Aorta (tissue), 5 donors: Measurements from ENCODE around the gene TPCN1. TPM values are rescaled to one million over a fixed set of nuclear protein-coding genes. Genes with fewer than 3 reads are reported as not detected.
A peak's percentile ranks its signal among the peaks of the same experiment; 100 is the strongest.

Experiments
- ATAC-seq: fragments of 200-7000 bp; cut with Tn5 transposase; one replicate; pipeline ENCODE4 v1.9.1; 2022; ENCODE audit warnings: moderate library complexity; ENCODE audit not compliant: low FRiP score
- DNase-seq, 2 donors: peaks; one replicate each; pipeline ENCODE4 v3.0.0-alpha.2; 2020
- H3K27ac ChIP-seq, 2 donors: one replicate each; pipeline ENCODE4 v1.5.1; 2013; ENCODE audit warnings: low read length in 2 of 2, mild to moderate bottlenecking in 2 of 2, moderate library complexity in 2 of 2, control low read depth in 1 of 2, inconsistent platforms in 1 of 2, low read depth in 1 of 2
- H3K27me3 ChIP-seq, 2 donors: one replicate each; pipeline ENCODE4 v1.6.1; 2013; ENCODE audit warnings: control low read depth in 1 of 2, low read length in 1 of 2, mild to moderate bottlenecking in 1 of 2, moderate library complexity in 1 of 2; ENCODE audit not compliant: insufficient read depth in 2 of 2, control insufficient read depth in 1 of 2
- H3K36me3 ChIP-seq, 2 donors: one replicate each; pipeline ENCODE4 v1.6.1; 2013; ENCODE audit warnings: control low read depth in 1 of 2, low read length in 1 of 2, mild to moderate bottlenecking in 1 of 2; ENCODE audit not compliant: insufficient read depth in 2 of 2, control insufficient read depth in 1 of 2
- H3K4me1 ChIP-seq, 2 donors: one replicate each; pipeline ENCODE4 v1.6.1; 2013; ENCODE audit warnings: low read length in 2 of 2, control low read depth in 1 of 2, mild to moderate bottlenecking in 1 of 2, moderate library complexity in 1 of 2; ENCODE audit not compliant: insufficient read depth in 2 of 2, control insufficient read depth in 1 of 2
- H3K4me3 ChIP-seq, 2 donors: one replicate each; pipeline ENCODE4 v1.5.1; 2013; ENCODE audit warnings: low read length in 2 of 2, control low read depth in 1 of 2, mild to moderate bottlenecking in 1 of 2
- H3K9me3 ChIP-seq: one replicate; pipeline ENCODE4 v1.6.1; 2013; ENCODE audit warnings: mild to moderate bottlenecking, low read length; ENCODE audit not compliant: control insufficient read depth
- WGBS, 2 donors: extraction: QIAGEN DNeasy Blood & Tissue Kit; methylation state at CpG; one replicate each; pipeline ENCODE4 v1.1.7; 2013; 5-methylcytosine and 5-hydroxymethylcytosine counted together
- intact Hi-C, 2 donors: fragments of 100-400 bp; cut with DNase I; formaldehyde crosslinking; loops; one replicate each; pipeline versions ENCODE4 v1.14.2 to v1.15.0; 2022
- polyA plus RNA-seq, 2 donors: library from polyadenylated mRNA; stranded (reverse); fragments of 200-250 nt; gene quantifications; one replicate each; pipeline ENCODE4 v1.2.3, GENCODE V29; 2013
- total RNA-seq, 2 donors: library from RNA; stranded (reverse); fragmentation: NEBNext Ultra II Directional; extraction: Animal tissue kit (Norgen Biotek cat#: 25700); gene quantifications; one replicate each; pipeline ENCODE4 v1.2.1, GENCODE V29; 2021
- donor health status: healthy with polysubstance abuse.
- donor health status: Bipolar disorder and iron deficiency.
- donor health status: DM: no; HTN: no; CAD: no.
- donor health status: DM: no; HTN: no; CAD: no.
- donor health status: DM: yes; HTN: yes; CAD: no.

TPCN1 gene
- total and polyA plus RNA-seq, 4 donors = 21.4 to 128 (median 87.2) TPM

DNA sequence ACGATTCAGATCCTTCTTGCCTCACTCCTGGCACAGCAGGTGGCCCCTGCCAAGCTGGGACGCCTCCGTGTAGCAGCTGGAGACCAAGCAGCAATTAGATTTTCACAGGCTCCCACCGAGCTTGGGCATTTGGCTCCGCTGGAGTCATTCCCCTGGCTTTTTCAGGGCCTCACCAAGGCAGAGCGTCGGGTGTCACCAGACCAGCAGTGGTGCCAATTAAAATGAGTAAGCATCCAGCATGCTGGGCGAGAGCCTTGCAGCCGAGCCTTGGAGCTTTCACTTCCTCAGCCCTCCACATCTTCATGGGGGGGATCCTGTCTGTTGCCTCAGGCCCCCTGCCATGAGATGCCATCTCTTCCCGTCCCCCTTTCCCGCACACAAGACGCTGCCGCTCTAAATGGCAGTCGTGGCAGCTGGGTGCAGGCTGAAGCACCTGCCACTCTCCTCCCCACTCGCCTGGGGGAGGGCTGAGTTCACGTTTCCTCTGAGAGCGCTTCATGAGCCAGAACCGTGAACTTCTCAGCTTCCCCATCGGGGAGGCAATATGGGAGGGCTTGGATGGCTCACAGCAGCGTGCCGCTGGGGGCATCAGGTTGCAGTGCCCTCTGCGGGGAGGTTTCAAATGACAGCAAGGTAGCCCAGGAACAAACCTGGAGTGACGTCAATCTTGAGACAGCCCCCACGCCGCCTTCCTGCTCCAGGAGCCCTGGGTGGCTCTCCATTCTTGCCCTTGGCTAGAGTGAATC lies 11.7 kb downstream of the TPCN1 start:
- H3K9me3 ChIP-seq = no peaks in the 10 kb centered on the region
- H3K27me3 ChIP-seq = no peaks in the 10 kb centered on the region
- DNase-seq (peak; percentile 86 to 89), ATAC-seq (peak; percentile 79)
- WGBS, 2 donors = 9 to 11% methylated on average over 25 of the region's 25 CpGs
- peaks cover 5 to 12% of the 10 kb centered on the region in 2 donors for H3K4me1 ChIP-seq
- intact Hi-C loops = no loop called here
- H3K36me3 ChIP-seq = no peaks in the 10 kb centered on the region
- H3K4me3 ChIP-seq = no peak overlapping the region
- H3K27ac ChIP-seq = peak overlapping the region; percentile 72 to 93

- Histone ChIP-seq H3K36me3 (no peaks in the 10 kb centered on the region), H3K4me1 (peaks cover 5 to 18% of the 10 kb centered on the region in 2 donors), H3K9me3 (no peaks in the 10 kb centered on the region), H3K27ac (peak overlapping the region in 1 of 2 donors; percentile 12), H3K4me3 (no peak overlapping the region), H3K27me3 (no peaks in the 10 kb centered on the region)
- intact Hi-C loops = no loop called here
- ATAC-seq (no peak), DNase-seq (peak in 1 of 2 donors; percentile 12)
- 92 to 96% methylated on average over 4 of the region's 4 CpGs for WGBS, 2 donors
Observed at GRCh38 chr12:113233967-113234366, 12.7 kb downstream of the TPCN1 start.

- DNase-seq = peak in 1 of 2 donors; percentile 16
- Histone ChIP-seq H3K27me3 (no peaks in the 10 kb centered on the region), H3K4me1 (peaks cover 5 to 18% of the 10 kb centered on the region in 2 donors), H3K9me3 (no peaks in the 10 kb centered on the region), H3K36me3 (no peaks in the 10 kb centered on the region), H3K27ac (peak overlapping the region in 1 of 2 donors; percentile 12), H3K4me3 (no peak overlapping the region)
- 90 to 91% methylated on average over 4 of the region's 4 CpGs for WGBS, 2 donors
- intact Hi-C loops = no loop called here
- no peak for ATAC-seq
Observed at GRCh38 chr12:113234483-113234882, 13.2 kb downstream of the TPCN1 start.

DNA sequence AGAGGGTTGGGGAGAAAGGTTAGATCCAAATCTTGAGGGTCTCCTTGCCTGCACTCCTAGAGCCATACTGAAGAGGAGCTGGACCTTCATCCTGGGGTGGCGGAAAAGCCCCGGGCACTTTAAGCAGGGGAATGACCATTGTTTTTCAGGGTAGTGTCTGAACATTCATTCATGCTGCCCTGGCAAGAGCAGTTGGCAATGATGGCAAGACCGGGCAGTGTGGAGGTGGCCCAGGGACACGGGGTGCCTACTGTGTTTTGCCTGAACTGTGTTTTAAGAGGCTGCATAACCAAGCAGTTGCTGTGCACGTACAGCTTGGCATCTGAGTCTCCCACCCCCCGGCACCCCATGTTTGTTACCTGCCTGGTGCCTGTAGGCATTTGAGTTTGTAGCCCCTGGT lies 14.7 kb downstream of the TPCN1 start:
- H3K4me3 ChIP-seq = no peak overlapping the region
- H3K27ac ChIP-seq = peak overlapping the region in 1 of 2 donors; percentile 49
- WGBS, 2 donors = 16 to 22% methylated on average over 6 of the region's 6 CpGs
- H3K36me3 ChIP-seq = no peaks in the 10 kb centered on the region
- intact Hi-C loops = no loop called here
- no peaks in the 10 kb centered on the region for H3K9me3 ChIP-seq
- H3K4me1 ChIP-seq = peaks cover 5 to 18% of the 10 kb centered on the region in 2 donors
- DNase-seq = peak in 1 of 2 donors; percentile 69
- H3K27me3 ChIP-seq = no peaks in the 10 kb centered on the region
- ATAC-seq = no peak

- H3K36me3 ChIP-seq = no peaks in the 10 kb centered on the region
- peaks cover 7 to 18% of the 10 kb centered on the region in 2 donors for H3K4me1 ChIP-seq
- no peaks in the 10 kb centered on the region for H3K27me3 ChIP-seq
- no peaks in the 10 kb centered on the region for H3K9me3 ChIP-seq
- no peak overlapping the region for H3K4me3 ChIP-seq
- peak overlapping the region in 1 of 2 donors; percentile 49 for H3K27ac ChIP-seq
- 68 to 70% methylated on average over 5 of the region's 5 CpGs for WGBS, 2 donors
- intact Hi-C loops = no loop called here
- DNase-seq = peak; percentile 35 to 60
- no peak for ATAC-seq
Observed at GRCh38 chr12:113236539-113237399, 15.5 kb downstream of the TPCN1 start.

GRCh38 chr12:113237748-113238147 lies 16.5 kb downstream of the TPCN1 start:
- ATAC-seq = no peak
- intact Hi-C loops = no loop called here

DNA sequence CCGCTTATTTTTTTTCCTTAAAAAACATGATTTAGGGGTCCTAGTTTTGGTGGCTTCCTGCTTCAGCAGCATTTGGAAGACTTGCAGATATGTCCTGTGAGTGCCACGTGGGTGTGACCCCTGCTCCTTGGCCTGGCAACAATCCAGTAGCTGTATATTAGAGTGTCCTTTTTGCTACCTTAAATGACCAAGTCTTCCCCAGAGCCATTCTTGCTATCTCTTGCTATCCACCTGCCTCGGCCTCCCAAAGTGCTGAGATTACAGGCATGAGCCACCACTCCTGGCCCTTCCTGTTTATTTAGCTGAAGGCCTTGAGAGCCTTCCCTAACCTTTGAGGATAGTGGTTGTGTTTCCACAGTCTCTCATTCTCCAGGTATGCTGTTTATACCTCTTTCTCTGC lies 17.0 kb downstream of the TPCN1 start:
- no peak for ATAC-seq
- Histone ChIP-seq H3K27me3 (no peaks in the 10 kb centered on the region), H3K9me3 (no peaks in the 10 kb centered on the region), H3K36me3 (no peaks in the 10 kb centered on the region), H3K4me3 (no peak overlapping the region), H3K27ac (peak overlapping the region; percentile 25 to 90), H3K4me1 (peaks cover 5 to 14% of the 10 kb centered on the region in 2 donors)
- intact Hi-C loops = no loop called here
- WGBS, 2 donors = 60 to 61% methylated on average over 3 of the region's 3 CpGs
- DNase-seq = peak in 1 of 2 donors; percentile 51

More at GRCh38 chr12:113237748-113238147, 16.5 kb downstream of the TPCN1 start:
- Histone ChIP-seq H3K4me3 (no peak overlapping the region), H3K27me3 (no peaks in the 10 kb centered on the region), H3K4me1 (peaks cover 5 to 14% of the 10 kb centered on the region in 2 donors), H3K27ac (peak overlapping the region; percentile 25 to 85), H3K9me3 (no peaks in the 10 kb centered on the region), H3K36me3 (no peaks in the 10 kb centered on the region)
- peak in 1 of 2 donors; percentile 17 for DNase-seq
- WGBS, 2 donors = 68% methylated on average over 4 of the region's 4 CpGs

GRCh38 chr12:113239288-113239771 lies 18.1 kb downstream of the TPCN1 start:
- peak in 1 of 2 donors; percentile 77 for DNase-seq
- peak overlapping the region in 1 of 2 donors; percentile 90 for H3K27ac ChIP-seq
- whole genome bisulfite sequencing, 2 donors = 18 to 21% methylated on average over 3 of the region's 3 CpGs
- H3K4me3 ChIP-seq = no peak overlapping the region
- H3K27me3 ChIP-seq = no peaks in the 10 kb centered on the region
- no peaks in the 10 kb centered on the region for H3K36me3 ChIP-seq
- H3K9me3 ChIP-seq = no peaks in the 10 kb centered on the region
- H3K4me1 ChIP-seq = peaks cover 5 to 14% of the 10 kb centered on the region in 2 donors
- ATAC-seq = peak; percentile 61
- intact Hi-C loops = no loop called here
